Measurements from ENCODE around the gene ANKRA2. TPM values are rescaled to one million over a fixed set of nuclear protein-coding genes. Genes with fewer than 3 reads are reported as not detected.

ANKRA2 gene
- total and polyA plus RNA-seq, 2 of the 8 experiments (the other 6 are each of a cell fraction or from before 2014, with no cell fraction given), result 7.0 to 12.6 TPM

GRCh38 chr5:73519531-73520283 lies 45.7 kb downstream of the ANKRA2 start (continued):
- TF ChIP-seq SP4 (IDR thresholded peaks at IDR 0.05; ENCODE audit: low read length), result no peak
- 0 out of 2 replicates have a peak, but pooled peaks have one; percentile 33 for TF ChIP-seq CREB1 (IDR thresholded peaks at IDR 0.05)
- TF ChIP-seq CHD2 (IDR thresholded peaks at IDR 0.05; ENCODE audit: low read length), result no peak
- 0 out of 2 replicates have a peak, but pooled peaks have one; percentile 6 for TF ChIP-seq NRF1 (IDR thresholded peaks at IDR 0.05; ENCODE audit: low read depth, low read length)
- no peak for TF ChIP-seq BCL11A (IDR thresholded peaks at IDR 0.05; ENCODE audit: low read depth in 2 of 2, low read length in 2 of 2)

All from H1 (cell line).